ENCODE measurements around the gene TEX29.

The TEX29 gene

GRCh38 chr13:111335298-111335697, 14.9 kb downstream of the TEX29 start:
- Mint-ChIP-seq H3K27ac (no peak overlapping the region), H3K4me1 (ENCODE audit: low read depth) (no peaks in the 10 kb centered on the region)
- intact Hi-C loops (cut with micrococcal nuclease), result no loop called here

GRCh38 chr13:111336666-111337065, 16.2 kb downstream of the TEX29 start:
- no peaks in the 10 kb centered on the region for H3K4me1 Mint-ChIP-seq (ENCODE audit: low read depth)
- no peaks in the 10 kb centered on the region for H3K36me3 Mint-ChIP-seq (ENCODE audit: low read depth)
- H3K27me3 Mint-ChIP-seq, result no peaks in the 10 kb centered on the region
- H3K27ac Mint-ChIP-seq, result no peak overlapping the region
- H3K4me3 Mint-ChIP-seq, result no peak overlapping the region
- intact Hi-C loops (cut with micrococcal nuclease), result no loop called here
- H3K9me3 Mint-ChIP-seq, result peaks cover 24% of the 10 kb centered on the region

More at GRCh38 chr13:111335298-111335697, 14.9 kb downstream of the TEX29 start:
- Mint-ChIP-seq H3K27me3 (no peaks in the 10 kb centered on the region), H3K4me3 (no peak overlapping the region), H3K9me3 (peaks cover 24% of the 10 kb centered on the region), H3K36me3 (ENCODE audit: low read depth) (no peaks in the 10 kb centered on the region)

DNA sequence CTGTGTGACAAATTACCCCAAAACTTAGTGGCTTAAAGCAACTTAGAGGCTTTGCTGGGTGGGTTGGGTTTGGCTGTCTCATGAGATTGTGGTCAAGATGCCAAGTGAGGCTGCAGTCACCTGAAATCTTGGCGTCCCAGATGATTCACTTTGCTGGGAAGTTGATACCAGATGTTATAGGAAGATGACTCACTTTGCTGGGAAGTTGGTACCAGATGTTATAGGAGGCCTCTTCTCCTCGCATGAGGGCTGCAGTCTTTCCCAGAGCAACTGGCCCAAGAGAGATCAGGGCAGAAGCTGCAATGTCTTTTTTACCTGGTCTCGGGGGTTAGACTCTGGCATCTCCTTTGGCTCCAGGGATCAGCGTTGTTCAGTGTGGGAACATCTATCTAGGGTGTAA, 16.8 kb downstream of the TEX29 start:
- Mint-ChIP-seq H3K4me1 (ENCODE audit: low read depth) (no peaks in the 10 kb centered on the region), H3K27me3 (no peaks in the 10 kb centered on the region), H3K36me3 (ENCODE audit: low read depth) (no peaks in the 10 kb centered on the region), H3K4me3 (no peak overlapping the region), H3K27ac (no peak overlapping the region), H3K9me3 (peaks cover 24% of the 10 kb centered on the region)
- intact Hi-C loops (cut with micrococcal nuclease), result no loop called here

- Mint-ChIP-seq H3K27ac (no peak overlapping the region), H3K4me3 (no peak overlapping the region), H3K9me3 (peaks cover 24% of the 10 kb centered on the region), H3K27me3 (no peaks in the 10 kb centered on the region), H3K36me3 (ENCODE audit: low read depth) (no peaks in the 10 kb centered on the region), H3K4me1 (ENCODE audit: low read depth) (no peaks in the 10 kb centered on the region)
- intact Hi-C loops (cut with micrococcal nuclease), result no loop called here
These were observed 17.3 kb downstream of the TEX29 start for GRCh38 chr13:111337741-111338140.

DNA sequence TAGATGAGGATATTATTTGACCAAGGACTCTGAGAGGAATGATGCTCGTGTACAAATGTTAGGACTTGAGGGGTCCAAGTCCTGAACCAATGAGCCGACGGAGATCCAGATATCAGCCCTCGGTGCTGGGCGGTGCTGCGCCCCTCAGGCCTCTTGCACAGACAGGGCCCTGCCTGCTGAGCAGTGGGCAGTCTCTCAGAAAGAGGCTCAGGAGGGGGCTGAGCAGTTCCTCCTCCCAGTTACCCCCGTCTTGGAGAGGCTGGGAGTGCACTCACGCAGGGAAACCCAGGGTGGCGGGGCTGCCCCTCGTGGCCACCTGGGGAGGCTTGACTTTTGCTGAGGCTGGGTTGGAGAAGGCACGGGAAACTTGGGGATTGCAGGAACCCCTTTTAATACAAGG, 18.4 kb downstream of the TEX29 start:
- intact Hi-C loops (cut with micrococcal nuclease), result no loop called here
- no peaks in the 10 kb centered on the region for H3K4me1 Mint-ChIP-seq (ENCODE audit: low read depth)
- peaks cover 24% of the 10 kb centered on the region for H3K9me3 Mint-ChIP-seq
- H3K27me3 Mint-ChIP-seq, result no peaks in the 10 kb centered on the region
- no peak overlapping the region for H3K27ac Mint-ChIP-seq
- H3K36me3 Mint-ChIP-seq (ENCODE audit: low read depth), result no peaks in the 10 kb centered on the region
- no peak overlapping the region for H3K4me3 Mint-ChIP-seq

DNA sequence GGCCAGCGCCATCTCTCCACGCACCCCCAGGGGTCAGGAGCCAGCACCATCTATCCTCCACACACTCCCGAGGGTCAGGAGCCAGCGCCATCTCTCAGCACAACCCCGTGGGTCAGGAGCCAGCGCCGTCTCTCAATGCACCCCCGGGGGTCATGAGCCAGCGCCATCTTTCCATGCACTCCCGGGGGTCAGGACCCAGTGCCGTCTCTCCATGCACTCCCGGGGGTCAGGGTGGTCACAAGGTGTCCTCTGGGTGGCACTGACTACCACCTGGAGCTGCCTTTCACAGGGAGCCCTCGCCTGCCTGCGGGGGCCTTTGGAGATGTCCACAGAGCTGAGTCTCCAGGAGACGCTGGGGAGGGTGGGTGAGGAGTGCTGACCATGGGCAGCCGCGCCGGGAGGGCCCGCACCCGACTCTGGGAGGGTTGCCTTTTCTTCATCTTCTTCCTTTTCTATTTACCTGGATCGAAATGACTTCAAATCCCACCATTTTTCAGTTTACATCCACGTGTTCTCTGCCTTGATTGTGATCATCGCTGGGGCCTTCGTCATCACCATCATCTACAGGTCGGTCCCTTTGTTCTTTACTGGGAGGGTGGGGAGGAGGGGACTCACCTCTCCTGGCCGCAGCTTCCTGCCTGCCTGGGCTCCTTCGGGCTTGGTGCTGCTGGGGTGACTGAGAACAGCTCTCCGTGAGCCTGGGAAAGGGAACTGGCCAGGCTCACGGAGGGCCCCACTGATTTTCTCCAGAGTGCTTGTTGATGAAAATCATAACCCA, 19.1 kb downstream of the TEX29 start:
- intact Hi-C loops (cut with micrococcal nuclease), result no loop called here
- Mint-ChIP-seq H3K9me3 (peaks cover 24% of the 10 kb centered on the region), H3K4me1 (ENCODE audit: low read depth) (no peaks in the 10 kb centered on the region), H3K27ac (no peak overlapping the region), H3K4me3 (no peak overlapping the region), H3K27me3 (no peaks in the 10 kb centered on the region), H3K36me3 (ENCODE audit: low read depth) (no peaks in the 10 kb centered on the region)

GRCh38 chr13:111341886-111342285, 21.4 kb downstream of the TEX29 start:
- Mint-ChIP-seq H3K4me3 (no peak overlapping the region), H3K27me3 (no peaks in the 10 kb centered on the region)
- intact Hi-C loops (cut with micrococcal nuclease), result no loop called here

DNA sequence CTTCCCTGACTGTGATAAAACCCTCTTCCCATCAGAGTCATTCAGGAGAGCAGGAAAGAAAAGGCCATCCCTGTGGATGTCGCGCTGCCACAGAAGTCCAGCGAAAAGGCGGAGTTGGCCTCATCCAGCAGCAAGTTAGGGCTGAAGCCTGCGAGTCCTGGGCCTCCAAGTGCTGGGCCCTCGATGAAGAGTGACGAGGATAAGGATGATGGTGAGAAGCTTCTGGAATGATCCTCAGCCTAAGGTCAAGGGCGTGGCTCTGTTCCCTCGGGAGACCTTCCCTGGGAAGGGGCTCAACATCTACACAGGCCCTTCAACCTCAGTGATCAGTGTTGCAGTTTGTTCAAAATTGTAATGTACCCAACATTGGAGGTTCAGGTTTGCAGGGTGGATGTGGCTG, 22.3 kb downstream of the TEX29 start:
- Mint-ChIP-seq H3K27ac (no peak overlapping the region), H3K9me3 (peaks cover 26% of the 10 kb centered on the region), H3K4me1 (ENCODE audit: low read depth) (no peaks in the 10 kb centered on the region), H3K27me3 (no peaks in the 10 kb centered on the region), H3K4me3 (no peak overlapping the region), H3K36me3 (ENCODE audit: low read depth) (no peaks in the 10 kb centered on the region)
- intact Hi-C loops (cut with micrococcal nuclease), result no loop called here

More at GRCh38 chr13:111341886-111342285, 21.4 kb downstream of the TEX29 start:
- peaks cover 26% of the 10 kb centered on the region for H3K9me3 Mint-ChIP-seq
- H3K27ac Mint-ChIP-seq, result no peak overlapping the region
- no peaks in the 10 kb centered on the region for H3K4me1 Mint-ChIP-seq (ENCODE audit: low read depth)
- H3K36me3 Mint-ChIP-seq (ENCODE audit: low read depth), result no peaks in the 10 kb centered on the region

GRCh38 chr13:111343186-111343805, 22.9 kb downstream of the TEX29 start:
- Mint-ChIP-seq H3K27me3 (no peaks in the 10 kb centered on the region), H3K4me1 (ENCODE audit: low read depth) (no peaks in the 10 kb centered on the region), H3K36me3 (ENCODE audit: low read depth) (no peaks in the 10 kb centered on the region), H3K4me3 (no peak overlapping the region), H3K9me3 (peaks cover 25% of the 10 kb centered on the region), H3K27ac (no peak overlapping the region)
- intact Hi-C loops (cut with micrococcal nuclease), result no loop called here

DNA sequence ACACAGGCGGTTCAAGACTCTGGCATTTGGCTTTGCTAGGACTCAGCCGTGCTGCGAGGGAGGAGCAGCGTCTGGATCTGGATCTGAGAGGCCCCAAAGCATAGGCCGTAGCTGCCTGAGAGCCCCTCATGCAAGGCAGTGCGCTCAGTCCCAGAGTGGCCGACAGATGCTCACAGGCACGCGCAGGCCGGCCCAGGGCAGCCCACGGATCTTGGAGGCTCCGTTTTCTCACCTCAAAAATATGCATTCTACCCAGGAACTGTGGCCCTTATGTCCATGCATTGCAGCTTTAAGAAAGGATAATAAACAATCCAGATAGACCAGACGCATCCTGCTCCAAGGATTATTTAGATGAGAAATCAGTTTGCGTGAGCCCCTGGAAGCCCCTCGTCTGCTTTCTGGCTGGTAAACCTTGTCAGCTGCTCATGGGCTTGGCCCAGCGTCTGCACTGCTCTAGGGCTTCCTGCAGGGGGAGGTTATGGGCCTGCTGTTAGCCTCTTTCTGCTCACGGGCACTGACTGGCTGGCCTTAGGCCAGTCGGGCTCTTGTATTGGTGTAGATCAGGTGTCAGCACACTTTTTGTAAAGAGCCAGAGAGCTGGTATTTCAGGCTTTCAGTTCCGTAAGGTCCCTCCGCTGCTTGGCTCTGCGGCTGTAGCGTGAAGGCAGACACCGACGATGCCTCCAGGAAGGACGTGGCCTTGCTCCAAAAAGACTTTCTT, 24.2 kb downstream of the TEX29 start:
- H3K27ac Mint-ChIP-seq, result no peak overlapping the region
- peaks cover 14% of the 10 kb centered on the region for H3K9me3 Mint-ChIP-seq
- no peak overlapping the region for H3K4me3 Mint-ChIP-seq
- H3K4me1 Mint-ChIP-seq (ENCODE audit: low read depth), result no peaks in the 10 kb centered on the region
- H3K27me3 Mint-ChIP-seq, result no peaks in the 10 kb centered on the region
- intact Hi-C loops (cut with micrococcal nuclease), result no loop called here
- H3K36me3 Mint-ChIP-seq (ENCODE audit: low read depth), result no peaks in the 10 kb centered on the region

- H3K36me3 Mint-ChIP-seq (ENCODE audit: low read depth), result no peaks in the 10 kb centered on the region
- intact Hi-C loops (cut with micrococcal nuclease), result no loop called here
- H3K27ac Mint-ChIP-seq, result no peak overlapping the region
- H3K4me3 Mint-ChIP-seq, result no peak overlapping the region
- H3K9me3 Mint-ChIP-seq, result peaks cover 11% of the 10 kb centered on the region
- H3K4me1 Mint-ChIP-seq (ENCODE audit: low read depth), result no peaks in the 10 kb centered on the region
- H3K27me3 Mint-ChIP-seq, result no peaks in the 10 kb centered on the region
These were observed 25.2 kb downstream of the TEX29 start for GRCh38 chr13:111345682-111346081.

GRCh38 chr13:111346101-111346680, 25.7 kb downstream of the TEX29 start:
- Mint-ChIP-seq H3K27me3 (no peaks in the 10 kb centered on the region), H3K4me1 (ENCODE audit: low read depth) (no peaks in the 10 kb centered on the region), H3K27ac (no peak overlapping the region), H3K36me3 (ENCODE audit: low read depth) (no peaks in the 10 kb centered on the region), H3K9me3 (peaks cover 11% of the 10 kb centered on the region), H3K4me3 (no peak overlapping the region)
- intact Hi-C loops (cut with micrococcal nuclease), result no loop called here

GRCh38 chr13:111347438-111347837, 27.0 kb downstream of the TEX29 start:
- Mint-ChIP-seq H3K27ac (no peak overlapping the region), H3K4me1 (ENCODE audit: low read depth) (no peaks in the 10 kb centered on the region), H3K27me3 (peaks cover 2% of the 10 kb centered on the region), H3K9me3 (peaks cover 18% of the 10 kb centered on the region), H3K36me3 (ENCODE audit: low read depth) (no peaks in the 10 kb centered on the region), H3K4me3 (no peak overlapping the region)
- intact Hi-C loops (cut with micrococcal nuclease), result no loop called here

GRCh38 chr13:111353508-111353907, 33.1 kb downstream of the TEX29 start:
- Mint-ChIP-seq H3K4me3 (no peak overlapping the region), H3K9me3 (peaks cover 9% of the 10 kb centered on the region), H3K36me3 (ENCODE audit: low read depth) (no peaks in the 10 kb centered on the region), H3K4me1 (ENCODE audit: low read depth) (no peaks in the 10 kb centered on the region), H3K27ac (no peak overlapping the region), H3K27me3 (peaks cover 6% of the 10 kb centered on the region)
- intact Hi-C loops (cut with micrococcal nuclease), result no loop called here

Measured in dendritic cell treated with granulocyte-macrophage colony-stimulating factor and Interleukin-4, amounts not matched to agents 40 ng/mL and 50 ng/mL, for 4 days (primary cell).